Endothelial cell of umbilical vein (primary cell): ENCODE data around the gene AURKA. TPM values are rescaled to one million over a fixed set of nuclear protein-coding genes. Genes with fewer than 3 reads are reported as not detected.

Source experiments
- BruUV-seq: library from RNA; stranded (reverse); fragments of 400-500 nt; replicated peaks from 2 replicates; lab custom pipeline; 2021; lab: Mats Ljungman, UMichigan
- CTCF ChIA-PET: fragments of 300-600, 350-600 bp; sonication (Branson Sonifier 250); formaldehyde crosslinking; loops from one replicate; lab custom pipeline; 2021; ENCODE audit warnings: antibody characterized with exemption, inconsistent platforms; lab: Charles Lee
- POLR2A ChIA-PET: fragments of 300-600, 350-600 bp; sonication (Branson Sonifier 250); formaldehyde crosslinking; loops from one replicate; lab custom pipeline; 2021; ENCODE audit warnings: antibody characterized with exemption, inconsistent platforms; lab: Charles Lee
- DNase-seq: peaks from one replicate; pipeline ENCODE4 v3.0.0-alpha.2; 2011; ENCODE audit warnings: low read depth, low spot score
- FAIRE-seq: peaks from 2 replicates; lab custom pipeline; 2011; peaks lifted over from hg19 to GRCh38; lab: Jason Lieb, UNC
- H2AFZ ChIP-seq: 2 replicates; pipeline ENCODE4 v1.6.0; 2012; ENCODE audit warnings: low read depth, low read length, control low read depth, inconsistent platforms
- H3K27ac ChIP-seq: 2 replicates; pipeline ENCODE4 v1.5.1; 2011; ENCODE audit warnings: low read depth, mild to moderate bottlenecking, control low read depth, low read length, moderate library complexity; ENCODE audit not compliant: insufficient read depth
- H3K27me3 ChIP-seq, 2 experiments: 2 replicates each; pipeline versions ENCODE4 v1.6.0 to v1.6.1; 2011; ENCODE audit warnings: low read length in 2 of 2, mixed read lengths in 1 of 2; ENCODE audit not compliant: control insufficient read depth in 2 of 2, insufficient read depth in 2 of 2
- H3K36me3 ChIP-seq, 2 experiments: 2 replicates in 1 of 2; 3 replicates in 1 of 2; pipeline ENCODE4 v1.5.1; 2011; ENCODE audit warnings: low read length in 2 of 2, mild to moderate bottlenecking in 1 of 2, moderate library complexity in 1 of 2; ENCODE audit not compliant: control insufficient read depth in 2 of 2, insufficient read depth in 2 of 2; ENCODE audit errors: extremely low read depth in 1 of 2
- H3K4me1 ChIP-seq: 3 replicates; pipeline ENCODE4 v1.5.1; 2011; ENCODE audit warnings: mild to moderate bottlenecking, low read length; ENCODE audit not compliant: control insufficient read depth, insufficient read depth; ENCODE audit errors: extremely low read depth
- H3K4me2 ChIP-seq: 2 replicates; pipeline ENCODE4 v1.6.1; 2011; ENCODE audit warnings: low read length, control low read depth, mixed read lengths; ENCODE audit not compliant: insufficient read depth
- H3K4me3 ChIP-seq, 3 experiments: fragments of 200-600 bp in 1 of 3; sonication (generic), shearing (Covaris generic) in 1 of 3; replicated peaks in 1 of 3; 2 replicates each; pipeline ENCODE4 v1.5.1; 2011 to 2016; ENCODE audit warnings: control low read depth in 3 of 3, low read length in 3 of 3, mild to moderate bottlenecking in 2 of 3, inconsistent platforms in 1 of 3, low read depth in 1 of 3, moderate library complexity in 1 of 3; ENCODE audit not compliant: insufficient read depth in 1 of 3
- H3K79me2 ChIP-seq: 2 replicates; pipeline ENCODE4 v1.6.0; 2012; ENCODE audit warnings: low read length, inconsistent platforms; ENCODE audit not compliant: control insufficient read depth, insufficient read depth
- H3K9ac ChIP-seq: replicated peaks from 2 replicates; pipeline ENCODE3; 2011; ENCODE audit warnings: low read length, control low read depth; ENCODE audit not compliant: insufficient read depth; ENCODE audit errors: extremely low read depth
- H3K9me1 ChIP-seq: replicated peaks from 3 replicates; pipeline ENCODE4 v1.6.0; 2011; ENCODE audit warnings: mild to moderate bottlenecking, low read length; ENCODE audit not compliant: control insufficient read depth, insufficient read depth; ENCODE audit errors: extremely low read depth
- H3K9me3 ChIP-seq: replicated peaks from 2 replicates; pipeline ENCODE4 v1.5.1; 2012; ENCODE audit warnings: low read length, inconsistent platforms; ENCODE audit not compliant: control insufficient read depth, insufficient read depth
- H4K20me1 ChIP-seq: replicated peaks from 2 replicates; pipeline ENCODE3; 2011; ENCODE audit warnings: mild to moderate bottlenecking, low read length; ENCODE audit not compliant: control insufficient read depth, insufficient read depth; ENCODE audit errors: extremely low read depth
- CTCF ChIP-seq, 2 donors: IDR thresholded peaks; 1 replicate in 1 of 2; 2 replicates in 1 of 2; pipeline ENCODE4 v1.5.1; 2011; ENCODE audit warnings: low read length in 2 of 2, mild to moderate bottlenecking in 2 of 2, moderate library complexity in 2 of 2, control low read depth in 1 of 2, inconsistent platforms in 1 of 2, low read depth in 1 of 2; ENCODE audit not compliant: insufficient read depth in 1 of 2; ENCODE audit errors: extremely low read depth in 1 of 2
- EZH2 ChIP-seq: IDR thresholded peaks from 2 replicates; pipeline ENCODE4 v1.6.1; 2012; ENCODE audit warnings: borderline replicate concordance, low read depth, mild to moderate bottlenecking, moderate library complexity, low read length, inconsistent platforms; ENCODE audit not compliant: severe bottlenecking
- FOS ChIP-seq: IDR thresholded peaks from 2 replicates; pipeline ENCODE4 v1.6.1; 2011; ENCODE audit warnings: mild to moderate bottlenecking, low read length, moderate library complexity, borderline replicate concordance; ENCODE audit not compliant: insufficient read depth
- GATA2 ChIP-seq: IDR thresholded peaks from 2 replicates; pipeline ENCODE4 v1.7.0; 2011; ENCODE audit warnings: low read depth, mild to moderate bottlenecking, moderate library complexity, mixed read lengths, low read length; ENCODE audit not compliant: insufficient read length, insufficient read depth
- JUN ChIP-seq: IDR thresholded peaks from 2 replicates; pipeline ENCODE4 v1.6.1; 2011; ENCODE audit warnings: borderline replicate concordance, low read depth; ENCODE audit not compliant: insufficient read length, insufficient read depth
- MAX ChIP-seq: IDR thresholded peaks from 2 replicates; pipeline ENCODE4 v1.6.1; 2011; ENCODE audit not compliant: insufficient read depth, insufficient read length
- MYC ChIP-seq: IDR thresholded peaks from one replicate; pipeline ENCODE4 v1.6.1; 2011; ENCODE audit warnings: mild to moderate bottlenecking, low read depth, low read length
- POLR2A ChIP-seq: IDR thresholded peaks from 2 replicates; pipeline ENCODE4 v1.6.1; 2012; ENCODE audit warnings: low read depth, mild to moderate bottlenecking, control low read depth, low read length
- POLR2AphosphoS5 ChIP-seq: IDR thresholded peaks from 2 replicates; pipeline ENCODE4 v1.6.1; 2012; ENCODE audit warnings: low read depth, mild to moderate bottlenecking, control low read depth, low read length, moderate library complexity; ENCODE audit not compliant: insufficient read depth
- dilution Hi-C: fragments of 300-500 bp; cut with MboI; formaldehyde crosslinking; loops from one replicate; pipeline ENCODE4 v1.15.0; 2019; ENCODE audit warnings: low sequenced_read_pairs; ENCODE audit not compliant: extremely low pct_ligation_motif_present
- intact Hi-C: fragments of 100-400 bp; cut with micrococcal nuclease; formaldehyde crosslinking; loops from one replicate; pipeline ENCODE4 v1.10.0; 2022
- polyA plus RNA-seq, 4 experiments: library from polyadenylated mRNA; depleted of rRNA in 3 of 4; stranded (reverse) in 3 of 4; unstranded in 1 of 4; fragments of >200 nt; gene quantifications; 2 replicates each; pipeline versions ENCODE4 v1.2.1 to v1.2.3, GENCODE V29; 2011 to 2012; ENCODE audit warnings: missing spikeins in 1 of 4
- total RNA-seq: library from RNA; stranded (reverse); gene quantifications from 2 replicates; pipeline ENCODE4 v1.2.3, GENCODE V29; 2021

The AURKA gene
- total and polyA plus RNA-seq, 2 donors (not counting 3 experiments of a cell fraction or from before 2014, with no cell fraction given): 33.1 to 56.9 TPM

- Histone ChIP-seq H4K20me1 (no peaks in the 10 kb centered on the region), H3K9ac (no peak overlapping the region), H3K9me1 (no peaks in the 10 kb centered on the region), H2AFZ (no peak overlapping the region), H3K36me3 (no peaks in the 10 kb centered on the region), H3K27ac (no peak overlapping the region), H3K27me3 (peaks cover 69 to 70% of the 10 kb centered on the region in 2 experiments), H3K9me3 (no peaks in the 10 kb centered on the region), H3K4me2 (no peak overlapping the region), H3K79me2 (no peaks in the 10 kb centered on the region), H3K4me1 (peaks cover 2% of the 10 kb centered on the region), H3K4me3 (no peak overlapping the region)
- FAIRE-seq: no peak
- ChIA-PET POLR2A (no interaction called here), CTCF (interaction anchor here (1.1 to 2.4 kb wide), 3 partner anchors 9 to 17 kb away, joined by 3 to 9 read pairs (median 6); partner anchors contain the start of gene CASS4)
- dilution Hi-C loops (no loop called here), intact Hi-C loops (no loop called here)
- no TSS peak for BruUV-seq
- DNase-seq: no peak
- no peak for TF ChIP-seq GATA2
- TF ChIP-seq EZH2: no peak
- no peak for TF ChIP-seq MAX
- no peak for TF ChIP-seq MYC
- no peak for TF ChIP-seq CTCF (IDR thresholded peaks at IDR 0.05; ENCODE audit: extremely low read depth in 1 of 2, insufficient read depth in 1 of 2, low read depth in 1 of 2, low read length in 2 of 2)
- no peak for TF ChIP-seq JUN
- TF ChIP-seq POLR2A: no peak
- TF ChIP-seq POLR2AphosphoS5: no peak
- TF ChIP-seq FOS: no peak
Observed at GRCh38 chr20:56428410-56428809, 36.4 kb upstream of the AURKA start.
